ENCODE results near the gene SUGCT.

GRCh38 chr7:40638545-40639320, 503.9 kb downstream of the SUGCT start:
- TF ChIP-seq MYC (IDR thresholded peaks at IDR 0.05; ENCODE audit: low read depth, low read length) (no peak), MYC (CRISPR knock-in tag; IDR thresholded peaks at IDR 0.05; ENCODE audit: borderline replicate concordance, low read depth) (no peak), REST (IDR thresholded peaks at IDR 0.05; ENCODE audit: borderline replicate concordance) (no peak), REST (CRISPR knock-in tag; IDR thresholded peaks at IDR 0.05; ENCODE audit: low read depth) (no peak), EP300 (IDR thresholded peaks at IDR 0.05; ENCODE audit: low read length) (no peak), ZBTB49 (CRISPR knock-in tag; IDR thresholded peaks at IDR 0.05; ENCODE audit: borderline replicate concordance) (no peak)
- TF ChIP-seq, protein P1, sequence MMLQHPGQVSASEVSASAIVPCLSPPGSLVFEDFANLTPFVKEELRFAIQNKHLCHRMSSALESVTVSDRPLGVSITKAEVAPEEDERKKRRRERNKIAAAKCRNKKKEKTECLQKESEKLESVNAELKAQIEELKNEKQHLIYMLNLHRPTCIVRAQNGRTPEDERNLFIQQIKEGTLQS (IDR thresholded peaks at IDR 0.05) = no peak
- TF ChIP-seq, protein P1 (CRISPR knock-in tag; conservative IDR thresholded peaks at IDR 0.05) = no peak

Data from K562 (cell line).